BJ (cell line): ENCODE results near the gene CBLN1. TPM values are rescaled to one million over a fixed set of nuclear protein-coding genes. Genes with fewer than 3 reads are reported as not detected.
"Not testable (repeated sequence)": the region's sequence is repeated elsewhere in the genome, so short reads cannot be mapped to it uniquely, and the experiment has no call there.

Experiments
- CTCF ChIA-PET: fragments of 350-600 bp; formaldehyde crosslinking; extraction: SDS; loops from one replicate; lab custom pipeline; 2021; ENCODE audit warnings: antibody characterized with exemption, inconsistent platforms; lab: Yijun Ruan, JAX
- POLR2A ChIA-PET: fragments of 300-600 bp; sonication (Branson Sonifier 250); formaldehyde crosslinking; extraction: SDS; loops from one replicate; lab custom pipeline; 2021; ENCODE audit warnings: antibody characterized with exemption; lab: Charles Lee
- DNase-seq: peaks from one replicate; pipeline ENCODE4 v3.0.0-alpha.2; 2011; ENCODE audit warnings: low read depth
- H3K27me3 ChIP-seq: 2 replicates; pipeline ENCODE4 v1.6.0; 2011; ENCODE audit warnings: low read length; ENCODE audit not compliant: control insufficient read depth, insufficient read depth
- H3K36me3 ChIP-seq: 2 replicates; pipeline ENCODE4 v1.5.1; 2011; ENCODE audit warnings: low read length; ENCODE audit not compliant: control insufficient read depth, insufficient read depth
- H3K4me3 ChIP-seq: 2 replicates; pipeline ENCODE4 v1.5.1; 2011; ENCODE audit warnings: low read depth, mild to moderate bottlenecking, control low read depth, low read length
- CTCF ChIP-seq: IDR thresholded peaks from 2 replicates; pipeline ENCODE4 v1.5.1; 2011; ENCODE audit warnings: low read depth, mild to moderate bottlenecking, control low read depth, inconsistent platforms, low read length, moderate library complexity; ENCODE audit not compliant: insufficient read depth
- polyA plus RNA-seq: library from polyadenylated mRNA; depleted of rRNA; stranded (reverse); fragments of >200 nt; gene quantifications from 2 replicates; pipeline ENCODE4 v1.2.3, GENCODE V29; 2011; rRNA removed

The CBLN1 gene
- polyA plus RNA-seq, 1 experiment, result not detected

GRCh38 chr16:49250689-49251088, 30.9 kb downstream of the CBLN1 start:
- no peaks in the 10 kb centered on the region for H3K27me3 ChIP-seq
- TF ChIP-seq CTCF, result no peak
- no peak overlapping the region for H3K4me3 ChIP-seq
- no peaks in the 10 kb centered on the region for H3K36me3 ChIP-seq
- no peak for DNase-seq
- POLR2A ChIA-PET, result no interaction called here
- CTCF ChIA-PET, result no interaction called here

- no peak for TF ChIP-seq CTCF
- CTCF ChIA-PET, result no interaction called here
- Histone ChIP-seq H3K27me3 (no peaks in the 10 kb centered on the region), H3K4me3 (no peak overlapping the region), H3K36me3 (no peaks in the 10 kb centered on the region)
- POLR2A ChIA-PET, result no interaction called here
- no peak for DNase-seq
These were observed 33.4 kb downstream of the CBLN1 start for GRCh38 chr16:49248227-49248626.

- CTCF ChIA-PET, result no interaction called here
- H3K27me3 ChIP-seq, result no peaks in the 10 kb centered on the region
- no peak for DNase-seq
- no peak overlapping the region for H3K4me3 ChIP-seq
- TF ChIP-seq CTCF, result no peak
- H3K36me3 ChIP-seq, result no peaks in the 10 kb centered on the region
- POLR2A ChIA-PET, result no interaction called here
These were observed 45.4 kb downstream of the CBLN1 start for GRCh38 chr16:49236216-49236615.

- H3K36me3 ChIP-seq, H3K27me3 ChIP-seq, POLR2A ChIA-PET, CTCF ChIA-PET, DNase-seq, H3K4me3 ChIP-seq: not testable (repeated sequence)
These were observed 53.3 kb downstream of the CBLN1 start for GRCh38 chr16:49228335-49228734.

Other genes starting within 250 kb of the CBLN1 start
- not detected in 2 replicates for gene C16orf78, start 92.0 kb upstream of the CBLN1 start, polyA plus RNA-seq